ENCODE measurements around the gene TAGLN2. TPM values are rescaled to one million over a fixed set of nuclear protein-coding genes. Genes with fewer than 3 reads are reported as not detected.

TAGLN2 gene
- total RNA-seq, 4 donors from 2014 or later = 128 to 237 (median 179) TPM

DNA sequence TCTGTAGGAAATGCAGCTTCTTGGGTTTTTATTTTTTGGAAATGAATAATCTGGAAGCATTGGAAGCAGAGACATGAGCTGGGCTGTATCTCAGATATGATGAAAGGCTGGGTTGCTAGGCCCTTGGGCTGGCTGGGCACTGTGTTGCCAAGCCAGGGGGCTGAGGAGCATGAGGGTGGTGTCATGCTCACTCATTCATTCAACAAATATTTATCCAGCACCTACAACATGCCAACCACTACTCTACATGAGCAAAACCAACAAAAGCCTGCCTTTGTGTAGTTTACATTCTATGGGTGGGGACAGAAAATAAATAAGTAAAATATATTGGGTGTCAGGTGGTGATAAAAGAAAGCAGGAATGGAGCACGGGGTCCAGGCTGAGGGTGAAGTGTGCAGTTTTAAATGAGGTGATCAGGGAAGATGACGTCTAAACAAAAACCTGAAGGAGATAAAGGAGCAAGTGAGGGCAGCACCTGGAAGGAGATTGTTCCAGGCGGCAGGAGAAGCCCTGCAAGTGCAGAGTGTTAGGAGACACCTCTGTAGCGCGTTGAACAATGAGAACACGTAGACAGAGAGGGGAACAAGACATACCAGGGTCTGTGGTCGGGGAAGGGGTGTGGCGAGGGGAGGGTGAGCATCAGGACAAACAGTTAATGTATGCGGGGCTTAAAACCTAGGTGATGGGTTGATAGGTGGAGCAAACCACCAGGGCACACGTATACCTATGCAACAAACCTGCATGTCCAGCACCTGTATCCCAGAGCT is 10.9 kb downstream of the TAGLN2 start:
- TF ChIP-seq, protein P1, sequence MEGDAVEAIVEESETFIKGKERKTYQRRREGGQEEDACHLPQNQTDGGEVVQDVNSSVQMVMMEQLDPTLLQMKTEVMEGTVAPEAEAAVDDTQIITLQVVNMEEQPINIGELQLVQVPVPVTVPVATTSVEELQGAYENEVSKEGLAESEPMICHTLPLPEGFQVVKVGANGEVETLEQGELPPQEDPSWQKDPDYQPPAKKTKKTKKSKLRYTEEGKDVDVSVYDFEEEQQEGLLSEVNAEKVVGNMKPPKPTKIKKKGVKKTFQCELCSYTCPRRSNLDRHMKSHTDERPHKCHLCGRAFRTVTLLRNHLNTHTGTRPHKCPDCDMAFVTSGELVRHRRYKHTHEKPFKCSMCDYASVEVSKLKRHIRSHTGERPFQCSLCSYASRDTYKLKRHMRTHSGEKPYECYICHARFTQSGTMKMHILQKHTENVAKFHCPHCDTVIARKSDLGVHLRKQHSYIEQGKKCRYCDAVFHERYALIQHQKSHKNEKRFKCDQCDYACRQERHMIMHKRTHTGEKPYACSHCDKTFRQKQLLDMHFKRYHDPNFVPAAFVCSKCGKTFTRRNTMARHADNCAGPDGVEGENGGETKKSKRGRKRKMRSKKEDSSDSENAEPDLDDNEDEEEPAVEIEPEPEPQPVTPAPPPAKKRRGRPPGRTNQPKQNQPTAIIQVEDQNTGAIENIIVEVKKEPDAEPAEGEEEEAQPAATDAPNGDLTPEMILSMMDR (IDR thresholded peaks at IDR 0.05; ENCODE audit: low read depth) = no peak

DNA sequence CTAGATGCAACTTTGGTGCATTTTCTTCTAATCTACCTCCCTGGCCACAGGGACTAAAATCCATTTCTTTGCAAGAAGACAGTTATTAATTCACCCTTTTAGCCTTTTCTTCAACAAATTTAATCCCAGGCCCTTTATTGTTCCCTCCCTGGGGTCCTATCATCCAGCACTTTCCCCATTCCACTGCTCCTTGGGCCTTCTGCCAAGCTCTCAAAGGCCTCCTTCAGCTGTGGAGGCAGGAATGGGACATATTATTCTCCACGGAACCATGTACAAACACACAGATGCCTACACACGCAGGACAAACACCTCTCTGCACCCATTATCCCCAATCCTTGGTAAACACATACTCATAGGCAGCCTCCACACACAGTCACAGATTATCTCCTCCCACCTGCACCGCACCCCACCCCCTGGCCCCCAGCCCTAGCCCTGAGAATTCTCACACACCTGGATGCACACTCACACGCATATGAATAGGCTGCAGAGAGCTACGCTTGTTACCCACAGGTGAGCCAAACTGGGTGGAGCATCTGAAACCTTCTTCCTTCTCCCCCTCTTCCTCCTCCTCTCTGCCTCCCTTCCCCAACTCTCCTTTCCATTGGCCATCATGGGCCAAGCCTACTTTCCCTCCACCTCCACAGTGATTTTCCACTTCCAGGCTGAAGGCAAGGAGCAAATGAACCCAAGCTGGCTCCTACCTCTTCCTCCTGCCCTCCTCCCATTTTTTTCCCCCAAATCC is 11.7 kb downstream of the TAGLN2 start:
- TF ChIP-seq, protein P1 (IDR thresholded peaks at IDR 0.05; ENCODE audit: low read depth) = no peak

DNA sequence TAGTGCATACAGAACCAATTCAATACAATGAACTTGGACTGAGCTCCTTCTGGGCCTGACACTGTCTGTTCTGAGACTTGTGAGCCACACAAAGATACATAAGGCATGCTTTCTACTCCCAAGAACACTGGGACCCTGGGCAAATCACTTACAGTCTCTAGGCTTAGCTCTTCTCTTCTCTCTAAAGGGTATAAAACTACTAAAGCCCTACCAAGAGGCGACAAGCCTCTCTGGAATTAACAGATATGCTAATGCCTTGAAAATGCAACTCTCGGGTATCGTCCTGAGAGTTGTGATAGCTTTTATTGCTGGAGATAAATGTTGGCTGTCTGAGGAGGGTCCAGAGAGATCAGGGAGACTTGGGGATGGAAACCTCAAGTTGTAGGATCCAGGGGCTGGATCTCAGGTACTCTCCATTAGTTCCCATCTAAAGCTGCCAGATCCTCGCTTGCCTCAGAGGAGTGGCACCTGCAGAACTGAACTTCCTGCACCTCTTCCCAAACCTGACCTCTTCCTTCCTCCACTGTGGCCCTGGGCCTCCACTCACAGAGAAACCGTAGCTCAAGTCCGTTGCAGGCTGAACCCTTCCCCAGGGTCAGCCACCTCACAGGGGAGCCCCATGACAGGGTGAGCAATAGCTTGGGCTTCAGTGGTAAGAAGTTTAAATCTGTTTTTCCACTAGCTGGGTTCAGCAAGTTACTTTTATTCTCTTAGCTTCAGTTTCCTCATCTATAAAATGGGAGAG is 13.8 kb downstream of the TAGLN2 start:
- TF ChIP-seq, protein P1 (IDR thresholded peaks at IDR 0.05; ENCODE audit: low read depth) = no peak

DNA sequence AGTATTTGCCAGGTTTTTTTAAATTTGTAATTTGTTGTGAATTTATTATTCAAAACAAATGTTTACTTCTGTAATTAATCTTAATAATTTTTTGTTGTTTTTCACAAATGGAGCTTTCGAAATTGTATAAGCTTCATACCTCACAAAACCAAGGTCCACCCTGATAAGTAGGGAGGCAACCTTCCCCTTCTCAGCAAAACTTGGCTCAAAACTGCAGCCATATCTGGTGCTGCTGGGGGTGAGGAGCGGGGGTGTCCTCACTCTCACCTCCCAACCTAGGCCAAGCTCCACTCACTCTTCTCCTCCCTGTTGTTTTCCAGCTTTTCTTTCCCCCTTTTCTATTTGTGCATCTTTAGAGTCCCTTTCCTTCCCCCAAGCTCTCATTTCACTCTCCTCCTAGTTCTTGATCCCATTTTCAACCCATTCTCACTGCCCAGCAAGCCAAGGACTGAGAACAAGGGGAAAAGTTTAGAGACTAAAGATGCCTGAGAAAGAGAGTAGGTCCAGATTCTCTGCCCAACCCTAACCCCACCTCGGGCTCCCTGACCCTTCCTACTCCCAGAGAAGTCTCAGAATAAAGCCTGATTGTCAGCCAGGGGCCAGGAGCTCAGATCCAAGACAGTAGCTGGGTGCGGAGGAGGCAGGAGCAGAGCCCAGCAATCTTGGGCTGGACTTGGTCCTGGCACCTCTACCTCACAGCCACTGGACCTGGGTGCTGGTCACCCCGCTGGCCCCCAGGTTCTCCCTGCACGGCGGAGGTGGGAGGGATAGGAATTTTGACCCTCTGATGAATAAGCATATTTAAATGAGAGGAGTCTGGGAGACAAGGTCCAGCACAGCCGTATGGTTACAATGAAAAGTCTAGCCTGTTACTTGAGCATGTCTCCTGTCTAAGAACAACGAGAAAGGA is 17.0 kb downstream of the TAGLN2 start:
- TF ChIP-seq, protein P1 (IDR thresholded peaks at IDR 0.05; ENCODE audit: low read depth) = no peak

DNA sequence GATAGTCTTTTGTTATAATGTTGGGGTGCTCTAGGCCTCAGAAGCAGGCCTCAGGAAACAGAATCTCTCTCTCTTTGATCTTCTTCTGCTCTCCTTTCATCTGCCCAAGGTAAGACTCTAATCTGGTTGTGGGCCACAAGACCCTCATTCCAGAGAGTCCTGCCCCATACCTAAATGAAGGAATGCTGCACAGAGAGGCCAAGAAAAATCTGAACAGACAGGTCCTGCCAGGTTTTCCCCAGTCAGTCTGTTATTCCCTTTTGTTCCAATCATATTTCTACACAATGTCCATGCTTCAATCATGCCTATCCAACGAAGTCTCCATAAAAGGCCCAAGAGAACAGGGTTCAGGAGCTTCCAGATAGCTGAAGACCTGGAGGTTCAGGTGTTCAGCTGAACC is 18.3 kb downstream of the TAGLN2 start:
- TF ChIP-seq, protein P1 (IDR thresholded peaks at IDR 0.05; ENCODE audit: low read depth) = no peak

DNA sequence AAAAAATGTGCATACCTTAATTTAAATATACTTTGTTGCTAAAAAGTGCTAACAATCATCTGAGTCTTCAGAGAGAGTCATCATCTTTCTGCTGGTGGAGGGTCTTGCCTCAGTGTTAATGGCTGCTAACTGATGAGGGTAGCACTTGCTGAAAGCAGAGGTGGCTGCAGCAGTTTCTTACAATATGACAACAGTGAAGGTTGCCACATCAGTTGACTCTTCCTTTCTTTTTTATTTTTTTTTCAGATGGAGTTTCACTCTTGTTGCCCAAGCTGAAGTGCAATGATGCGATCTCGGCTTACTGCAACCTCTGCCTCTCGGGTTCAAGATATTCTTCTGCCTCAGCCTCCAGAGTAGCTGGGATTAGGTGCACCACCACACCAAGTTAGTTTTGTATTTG is 22.8 kb downstream of the TAGLN2 start:
- TF ChIP-seq, protein P1 (IDR thresholded peaks at IDR 0.05; ENCODE audit: low read depth) = no peak

Data from subcutaneous adipose tissue (tissue), 4 donors.